H9 (cell line): ENCODE measurements around the gene RLF. TPM values are rescaled to one million over a fixed set of nuclear protein-coding genes. Genes with fewer than 3 reads are reported as not detected.
"Not testable (repeated sequence)": the region's sequence is repeated elsewhere in the genome, so short reads cannot be mapped to it uniquely, and the experiment has no call there.

Source experiments
- DNase-seq: peaks from one replicate; pipeline ENCODE4 v3.0.0-alpha.2; 2017
- H2AFZ ChIP-seq: one replicate; pipeline ENCODE4 v1.6.1; 2013; ENCODE audit warnings: mild to moderate bottlenecking, low read length, control low read depth, moderate library complexity
- H2AK5ac ChIP-seq: 2 replicates; pipeline ENCODE4 v1.6.1; 2013; ENCODE audit warnings: low read length, control low read depth, mixed read lengths; ENCODE audit not compliant: insufficient read length
- H2BK120ac ChIP-seq: one replicate; pipeline ENCODE4 v1.6.1; 2013; ENCODE audit warnings: low read depth, mild to moderate bottlenecking, low read length, control low read depth, inconsistent platforms; ENCODE audit not compliant: poor library complexity, severe bottlenecking
- H2BK12ac ChIP-seq: 2 replicates; pipeline ENCODE4 v1.6.1; 2013; ENCODE audit warnings: low read length, control low read depth, mixed read lengths, low read depth; ENCODE audit not compliant: insufficient read length
- H2BK15ac ChIP-seq: 2 replicates; pipeline ENCODE4 v1.6.1; 2013; ENCODE audit warnings: low read depth, low read length, control low read depth
- H2BK20ac ChIP-seq: one replicate; pipeline ENCODE4 v1.6.1; 2013; ENCODE audit warnings: low read depth, mild to moderate bottlenecking, low read length, control low read depth, inconsistent platforms; ENCODE audit not compliant: poor library complexity, severe bottlenecking
- H2BK5ac ChIP-seq: 2 replicates; pipeline ENCODE4 v1.6.1; 2013; ENCODE audit warnings: low read length, control low read depth, mixed read lengths; ENCODE audit not compliant: insufficient read length
- H3K14ac ChIP-seq: 2 replicates; pipeline ENCODE4 v1.6.1; 2013; ENCODE audit warnings: low read length, control low read depth; ENCODE audit not compliant: insufficient read depth
- H3K18ac ChIP-seq: 2 replicates; pipeline ENCODE4 v1.6.1; 2013; ENCODE audit warnings: low read depth, mild to moderate bottlenecking, mixed read lengths, low read length, control low read depth; ENCODE audit not compliant: insufficient read length
- H3K23ac ChIP-seq: 2 replicates; pipeline ENCODE4 v1.6.1; 2013; ENCODE audit warnings: low read length, control low read depth, mixed read lengths, low read depth; ENCODE audit not compliant: insufficient read length
- H3K23me2 ChIP-seq: 2 replicates; pipeline ENCODE4 v1.6.1; 2013; ENCODE audit warnings: low read depth, mild to moderate bottlenecking, mixed read lengths, low read length, control low read depth; ENCODE audit not compliant: insufficient read length, poor library complexity, severe bottlenecking
- H3K27ac ChIP-seq: 2 replicates; pipeline ENCODE4 v1.5.1; 2013; ENCODE audit warnings: low read length, control low read depth, mixed read lengths, low read depth; ENCODE audit not compliant: insufficient read length
- H3K27me3 ChIP-seq: 2 replicates; pipeline ENCODE4 v1.6.1; 2013; ENCODE audit warnings: low read length, control low read depth, inconsistent platforms; ENCODE audit not compliant: insufficient read depth
- H3K4ac ChIP-seq: 2 replicates; pipeline ENCODE4 v1.6.1; 2013; ENCODE audit warnings: low read depth, mild to moderate bottlenecking, control low read depth, inconsistent platforms, low read length, moderate library complexity
- H3K4me1 ChIP-seq: 2 replicates; pipeline ENCODE4 v1.6.1; 2013; ENCODE audit warnings: low read length, control low read depth, inconsistent platforms; ENCODE audit not compliant: insufficient read depth
- H3K4me2 ChIP-seq: 2 replicates; pipeline ENCODE4 v1.6.1; 2013; ENCODE audit warnings: low read length, control low read depth, mixed read lengths; ENCODE audit not compliant: insufficient read length, insufficient read depth
- H3K56ac ChIP-seq: 2 replicates; pipeline ENCODE4 v1.6.1; 2013; ENCODE audit warnings: low read depth, mild to moderate bottlenecking, mixed read lengths, low read length, control low read depth; ENCODE audit not compliant: insufficient read length
- H3K79me1 ChIP-seq: 2 replicates; pipeline ENCODE4 v1.6.1; 2013; ENCODE audit warnings: low read depth, mild to moderate bottlenecking, moderate library complexity, low read length, control low read depth, inconsistent platforms; ENCODE audit not compliant: insufficient read depth, poor library complexity, severe bottlenecking
- H3K79me2 ChIP-seq: 2 replicates; pipeline ENCODE4 v1.6.1; 2013; ENCODE audit warnings: low read length, control low read depth, inconsistent platforms; ENCODE audit not compliant: insufficient read depth
- H3K9ac ChIP-seq: 2 replicates; pipeline ENCODE4 v1.6.1; 2013; ENCODE audit warnings: low read length, control low read depth, mixed read lengths; ENCODE audit not compliant: insufficient read length; ENCODE audit errors: extremely low read depth
- H3K9me3 ChIP-seq: one replicate; pipeline ENCODE4 v1.6.1; 2013; ENCODE audit warnings: low read depth, low read length, inconsistent platforms; ENCODE audit not compliant: control insufficient read depth
- H3T11ph ChIP-seq: one replicate; pipeline ENCODE4 v1.6.1; 2013; ENCODE audit warnings: mild to moderate bottlenecking, low read length, control low read depth, inconsistent platforms
- H4K20me1 ChIP-seq: one replicate; pipeline ENCODE4 v1.6.1; 2013; ENCODE audit not compliant: control insufficient read depth, insufficient read length, insufficient read depth
- H4K5ac ChIP-seq: 2 replicates; pipeline ENCODE4 v1.6.1; 2013; ENCODE audit warnings: low read depth, mild to moderate bottlenecking, mixed read lengths, low read length, control low read depth; ENCODE audit not compliant: insufficient read length
- H4K8ac ChIP-seq: replicated peaks from 2 replicates; pipeline ENCODE4 v1.6.1; 2013; ENCODE audit warnings: low read length, control low read depth, mixed read lengths, low read depth; ENCODE audit not compliant: insufficient read length
- H4K91ac ChIP-seq: 2 replicates; pipeline ENCODE4 v1.6.1; 2013; ENCODE audit warnings: low read depth, mild to moderate bottlenecking, moderate library complexity, mixed read lengths, low read length, control low read depth; ENCODE audit not compliant: insufficient read length
- H3K27ac Mint-ChIP-seq, 3 experiments: 2 replicates in 2 of 3; 3 replicates in 1 of 3; pipeline ENCODE4 v1.8.0; 2020 to 2021; ENCODE audit warnings: mixed read lengths in 3 of 3, mild to moderate bottlenecking in 1 of 3, moderate library complexity in 1 of 3
- H3K27me3 Mint-ChIP-seq: 2 replicates; pipeline ENCODE4 v1.8.0; 2021; ENCODE audit warnings: low read depth, mild to moderate bottlenecking, moderate library complexity, mixed read lengths
- H3K36me3 Mint-ChIP-seq, 3 experiments: 2 replicates in 2 of 3; 3 replicates in 1 of 3; pipeline ENCODE4 v1.8.0; 2020 to 2021; ENCODE audit warnings: low read depth in 3 of 3, mixed read lengths in 3 of 3; ENCODE audit not compliant: insufficient read depth in 1 of 3
- H3K4me1 Mint-ChIP-seq, 2 experiments: 2 replicates each; pipeline ENCODE4 v1.8.0; 2020; ENCODE audit warnings: mixed read lengths in 2 of 2
- H3K4me3 Mint-ChIP-seq, 2 experiments: 2 replicates in 1 of 2; 3 replicates in 1 of 2; pipeline ENCODE4 v1.8.0; 2020 to 2021; ENCODE audit warnings: mild to moderate bottlenecking in 2 of 2, mixed read lengths in 2 of 2, moderate library complexity in 1 of 2
- H3K9me3 Mint-ChIP-seq, 2 experiments: 2 replicates in 1 of 2; 3 replicates in 1 of 2; pipeline ENCODE4 v1.8.0; 2020; ENCODE audit warnings: mild to moderate bottlenecking in 2 of 2, mixed read lengths in 2 of 2, moderate library complexity in 1 of 2
- CTCF ChIP-seq: fragments of 200-600 bp; sonication (generic); conservative IDR thresholded peaks from 3 replicates; pipeline ENCODE4 v1.8.0; 2021; ENCODE audit warnings: antibody characterized with exemption, mild to moderate bottlenecking
- WGBS: extraction: QIAGEN DNeasy Blood & Tissue Kit; methylation state at CpG from one replicate; pipeline ENCODE4 v1.1.7; 2013; ENCODE audit warnings: missing lambda C conversion rate, low lambda C conversion rate, mixed read lengths; ENCODE audit not compliant: insufficient read length; ENCODE audit errors: extremely low coverage; 5-methylcytosine and 5-hydroxymethylcytosine counted together
- total RNA-seq: library from RNA; stranded (reverse); gene quantifications from 2 replicates; pipeline ENCODE4 v1.2.1, GENCODE V29; 2021

Gene RLF
- total RNA-seq, 1 experiment from 2014 or later = 19.2 TPM

GRCh38 chr1:40174788-40175187 is 13.6 kb downstream of the RLF start:
- no peaks in the 10 kb centered on the region for H3K27me3 Mint-ChIP-seq
- H3K27ac ChIP-seq = no peak overlapping the region
- H3K36me3 Mint-ChIP-seq = peaks cover 0 to 5% (median 4%) of the 10 kb centered on the region in 3 experiments; a peak in 4 of 7 replicates
- no peak overlapping the region for H2BK5ac ChIP-seq
- H4K20me1 ChIP-seq = no peaks in the 10 kb centered on the region
- H3K27ac Mint-ChIP-seq = no peak overlapping the region
- no peak overlapping the region for H4K8ac ChIP-seq
- no peak overlapping the region for H4K91ac ChIP-seq
- no peaks in the 10 kb centered on the region for H3K27me3 ChIP-seq
- H3K79me2 ChIP-seq = peaks cover 26% of the 10 kb centered on the region; the same call in 1 of the 2 replicates
- no peak overlapping the region for H3K18ac ChIP-seq
- no peak overlapping the region for H2BK12ac ChIP-seq
- H3K79me1 ChIP-seq = peaks cover 12% of the 10 kb centered on the region
- H3K4me3 Mint-ChIP-seq = no peak overlapping the region
- H3K9ac ChIP-seq = no peak overlapping the region
- H3K23ac ChIP-seq = no peak overlapping the region
- no peak overlapping the region for H3T11ph ChIP-seq
- no peak overlapping the region for H3K4me2 ChIP-seq
- no peak overlapping the region for H2AFZ ChIP-seq
- H3K4me1 Mint-ChIP-seq = no peaks in the 10 kb centered on the region
- no peak overlapping the region for H2BK15ac ChIP-seq
- H3K4me1 ChIP-seq = no peaks in the 10 kb centered on the region
- no peak for TF ChIP-seq CTCF
- no peak overlapping the region for H3K4ac ChIP-seq
- H2AK5ac ChIP-seq = no peak overlapping the region
- no peaks in the 10 kb centered on the region for H3K23me2 ChIP-seq
- no peak overlapping the region for H2BK120ac ChIP-seq
- H3K9me3 Mint-ChIP-seq = no peaks in the 10 kb centered on the region
- no peak overlapping the region for H3K14ac ChIP-seq
- H4K5ac ChIP-seq = no peak overlapping the region
- H3K9me3 ChIP-seq = no peaks in the 10 kb centered on the region
- H3K56ac ChIP-seq = no peak overlapping the region
- H2BK20ac ChIP-seq = no peak overlapping the region
- no peak for DNase-seq
- no CpG with 5 or more reads among the region's 3 CpGs for WGBS

GRCh38 chr1:40176989-40177388 is 15.8 kb downstream of the RLF start:
- not testable (repeated sequence) for H2BK15ac ChIP-seq, DNase-seq, H2BK120ac ChIP-seq, H3K23me2 ChIP-seq, H3K18ac ChIP-seq, H4K20me1 ChIP-seq, H3K9me3 ChIP-seq, H3K4me2 ChIP-seq, H3K4ac ChIP-seq, H2BK5ac ChIP-seq, H4K8ac ChIP-seq, H2BK12ac ChIP-seq, H3K27me3 Mint-ChIP-seq, H4K91ac ChIP-seq, H3K56ac ChIP-seq, H2BK20ac ChIP-seq, H3K27me3 ChIP-seq, H3K14ac ChIP-seq, H3K9me3 Mint-ChIP-seq, H3K27ac ChIP-seq, H3K4me3 Mint-ChIP-seq, H3K27ac Mint-ChIP-seq, H3T11ph ChIP-seq, H3K4me1 ChIP-seq, H3K36me3 Mint-ChIP-seq, H2AFZ ChIP-seq, H3K23ac ChIP-seq, H3K4me1 Mint-ChIP-seq, H4K5ac ChIP-seq, H3K9ac ChIP-seq, H2AK5ac ChIP-seq
- WGBS = no CpG with 5 or more reads among the region's 15 CpGs
- H3K79me1 ChIP-seq = peaks cover 15% of the 10 kb centered on the region
- peaks cover 19% of the 10 kb centered on the region; the same call in 1 of the 2 replicates for H3K79me2 ChIP-seq
